ENCODE data around the gene CTDSP2. TPM values are rescaled to one million over a fixed set of nuclear protein-coding genes. Genes with fewer than 3 reads are reported as not detected.

CTDSP2 gene
- polyA plus RNA-seq, 1 of the 3 experiments (the other 2 are of a cell fraction): 119 TPM

- TF ChIP-seq FOXM1 (IDR thresholded peaks at IDR 0.05; ENCODE audit: low read depth): no peak
- peak; percentile 86 for TF ChIP-seq RCOR1 (IDR thresholded peaks at IDR 0.05; ENCODE audit: low read length)
- TF ChIP-seq, protein P1, sequence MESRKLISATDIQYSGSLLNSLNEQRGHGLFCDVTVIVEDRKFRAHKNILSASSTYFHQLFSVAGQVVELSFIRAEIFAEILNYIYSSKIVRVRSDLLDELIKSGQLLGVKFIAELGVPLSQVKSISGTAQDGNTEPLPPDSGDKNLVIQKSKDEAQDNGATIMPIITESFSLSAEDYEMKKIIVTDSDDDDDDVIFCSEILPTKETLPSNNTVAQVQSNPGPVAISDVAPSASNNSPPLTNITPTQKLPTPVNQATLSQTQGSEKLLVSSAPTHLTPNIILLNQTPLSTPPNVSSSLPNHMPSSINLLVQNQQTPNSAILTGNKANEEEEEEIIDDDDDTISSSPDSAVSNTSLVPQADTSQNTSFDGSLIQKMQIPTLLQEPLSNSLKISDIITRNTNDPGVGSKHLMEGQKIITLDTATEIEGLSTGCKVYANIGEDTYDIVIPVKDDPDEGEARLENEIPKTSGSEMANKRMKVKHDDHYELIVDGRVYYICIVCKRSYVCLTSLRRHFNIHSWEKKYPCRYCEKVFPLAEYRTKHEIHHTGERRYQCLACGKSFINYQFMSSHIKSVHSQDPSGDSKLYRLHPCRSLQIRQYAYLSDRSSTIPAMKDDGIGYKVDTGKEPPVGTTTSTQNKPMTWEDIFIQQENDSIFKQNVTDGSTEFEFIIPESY (IDR thresholded peaks at IDR 0.05; ENCODE audit: borderline replicate concordance, low read depth): no peak
- TF ChIP-seq, protein P2, sequence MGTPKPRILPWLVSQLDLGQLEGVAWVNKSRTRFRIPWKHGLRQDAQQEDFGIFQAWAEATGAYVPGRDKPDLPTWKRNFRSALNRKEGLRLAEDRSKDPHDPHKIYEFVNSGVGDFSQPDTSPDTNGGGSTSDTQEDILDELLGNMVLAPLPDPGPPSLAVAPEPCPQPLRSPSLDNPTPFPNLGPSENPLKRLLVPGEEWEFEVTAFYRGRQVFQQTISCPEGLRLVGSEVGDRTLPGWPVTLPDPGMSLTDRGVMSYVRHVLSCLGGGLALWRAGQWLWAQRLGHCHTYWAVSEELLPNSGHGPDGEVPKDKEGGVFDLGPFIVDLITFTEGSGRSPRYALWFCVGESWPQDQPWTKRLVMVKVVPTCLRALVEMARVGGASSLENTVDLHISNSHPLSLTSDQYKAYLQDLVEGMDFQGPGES (IDR thresholded peaks at IDR 0.05; ENCODE audit: low read depth, low read length): no peak
- TF ChIP-seq, protein P3, sequence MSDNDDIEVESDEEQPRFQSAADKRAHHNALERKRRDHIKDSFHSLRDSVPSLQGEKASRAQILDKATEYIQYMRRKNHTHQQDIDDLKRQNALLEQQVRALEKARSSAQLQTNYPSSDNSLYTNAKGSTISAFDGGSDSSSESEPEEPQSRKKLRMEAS (IDR thresholded peaks at IDR 0.05; ENCODE audit: low read depth): no peak
Observed at GRCh38 chr12:57840726-57841125, 5.8 kb downstream of the CTDSP2 start (continued).

DNA sequence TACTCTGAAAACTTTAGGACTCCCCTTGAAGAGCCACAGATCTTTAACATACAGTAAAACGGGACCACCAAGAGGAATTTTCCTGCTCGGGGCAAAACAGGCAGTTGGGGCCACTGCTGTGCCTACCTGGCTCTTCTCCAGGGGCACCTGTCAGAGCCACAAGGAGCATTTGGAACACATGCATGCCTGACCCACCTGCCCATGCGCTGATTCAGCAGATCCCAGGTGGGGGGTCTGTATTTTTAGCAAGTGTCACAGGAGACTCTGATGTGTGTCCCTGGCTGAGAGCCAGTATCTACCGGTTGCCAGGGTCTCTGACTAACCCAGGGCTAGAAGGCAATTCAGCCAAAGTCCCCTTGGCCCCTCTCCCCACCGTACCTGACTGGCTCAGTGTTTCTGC is 6.5 kb downstream of the CTDSP2 start:
- ChIA-PET CTCF (interaction anchor here (1.0 to 1.8 kb wide), 5 partner anchors 8 to 65 kb away, joined by 3 to 9 read pairs (median 5); no protein-coding TSS in a partner anchor), POLR2A (interaction anchor here (0.6 to 0.8 kb wide), 3 partner anchors 17 to 66 kb away, joined by 3 read pairs; no protein-coding TSS in a partner anchor)
- H3F3A ChIP-seq (replicated peaks; ENCODE audit: insufficient read depth): peaks cover 34% of the 10 kb centered on the region
- H3K4me1 ChIP-seq (ENCODE audit: control insufficient read depth in 1 of 2, insufficient read depth in 2 of 2, low read depth in 1 of 2, low read length in 1 of 2): peaks cover 85 to 88% of the 10 kb centered on the region in 2 experiments
- H3K79me2 ChIP-seq (ENCODE audit: insufficient read depth): peaks cover 100% of the 10 kb centered on the region
- H3K9me2 ChIP-seq: no peaks in the 10 kb centered on the region
- H3K4me2 ChIP-seq: peak overlapping the region; percentile 86
- no peaks in the 10 kb centered on the region for H3K27me3 ChIP-seq (ENCODE audit: insufficient read depth)
- TF ChIP-seq POLR2AphosphoS5 (IDR thresholded peaks at IDR 0.05; ENCODE audit: low read depth, low read length) (no peak; the same call in 1 of the 2 replicates), USF2 (IDR thresholded peaks at IDR 0.05; ENCODE audit: borderline replicate concordance, low read depth, low read length) (no peak)
- H3K36me3 ChIP-seq (replicated peaks in 1 of 2; ENCODE audit: control insufficient read depth in 1 of 2, insufficient read depth in 2 of 2, low read length in 1 of 2): peaks cover 0 to 5% of the 10 kb centered on the region in 2 experiments
- no peak for DNase-seq
- H3K9ac ChIP-seq: no peak overlapping the region
- no peaks in the 10 kb centered on the region for H3K9me3 ChIP-seq
- peak overlapping the region; percentile 32 to 99; a peak in 3 of 4 replicates for H3K27ac ChIP-seq (ENCODE audit: low read depth in 2 of 2, low read length in 1 of 2)
- H2AFZ ChIP-seq (ENCODE audit: low read depth): no peak overlapping the region
- peaks cover 99% of the 10 kb centered on the region for H4K20me1 ChIP-seq (ENCODE audit: insufficient read depth)
- WGBS (ENCODE audit: low lambda C conversion rate): 66% methylated on average over 5 of the region's 5 CpGs
- H3K4me3 ChIP-seq (ENCODE audit: low read depth in 2 of 2, low read length in 1 of 2): no peak overlapping the region

GRCh38 chr12:57838594-57839302 is 7.8 kb downstream of the CTDSP2 start:
- peak overlapping the region; percentile 78 for H3K4me2 ChIP-seq
- H3K27ac ChIP-seq (ENCODE audit: low read depth in 2 of 2, low read length in 1 of 2): peak overlapping the region; percentile 69 to 73
- H3K36me3 ChIP-seq (replicated peaks in 1 of 2; ENCODE audit: control insufficient read depth in 1 of 2, insufficient read depth in 2 of 2, low read length in 1 of 2): peaks cover 0 to 4% of the 10 kb centered on the region in 2 experiments
- H3K4me1 ChIP-seq (ENCODE audit: control insufficient read depth in 1 of 2, insufficient read depth in 2 of 2, low read depth in 1 of 2, low read length in 1 of 2): peaks cover 84 to 95% of the 10 kb centered on the region in 2 experiments
- H3K9ac ChIP-seq: peak overlapping the region; percentile 14; the same call in 1 of the 2 replicates
- TF ChIP-seq, protein P2 (IDR thresholded peaks at IDR 0.05; ENCODE audit: low read depth, low read length): no peak
- no peak for TF ChIP-seq SMC3 (IDR thresholded peaks at IDR 0.05; ENCODE audit: low read depth, low read length)
- TF ChIP-seq TAF1 (IDR thresholded peaks at IDR 0.05; ENCODE audit: borderline replicate concordance, low read depth, low read length): no peak
- TF ChIP-seq MXI1 (IDR thresholded peaks at IDR 0.05; ENCODE audit: low read depth, low read length): no peak
- TF ChIP-seq POLR2AphosphoS5 (IDR thresholded peaks at IDR 0.05; ENCODE audit: low read depth, low read length): no peak
- TF ChIP-seq, protein P4, sequence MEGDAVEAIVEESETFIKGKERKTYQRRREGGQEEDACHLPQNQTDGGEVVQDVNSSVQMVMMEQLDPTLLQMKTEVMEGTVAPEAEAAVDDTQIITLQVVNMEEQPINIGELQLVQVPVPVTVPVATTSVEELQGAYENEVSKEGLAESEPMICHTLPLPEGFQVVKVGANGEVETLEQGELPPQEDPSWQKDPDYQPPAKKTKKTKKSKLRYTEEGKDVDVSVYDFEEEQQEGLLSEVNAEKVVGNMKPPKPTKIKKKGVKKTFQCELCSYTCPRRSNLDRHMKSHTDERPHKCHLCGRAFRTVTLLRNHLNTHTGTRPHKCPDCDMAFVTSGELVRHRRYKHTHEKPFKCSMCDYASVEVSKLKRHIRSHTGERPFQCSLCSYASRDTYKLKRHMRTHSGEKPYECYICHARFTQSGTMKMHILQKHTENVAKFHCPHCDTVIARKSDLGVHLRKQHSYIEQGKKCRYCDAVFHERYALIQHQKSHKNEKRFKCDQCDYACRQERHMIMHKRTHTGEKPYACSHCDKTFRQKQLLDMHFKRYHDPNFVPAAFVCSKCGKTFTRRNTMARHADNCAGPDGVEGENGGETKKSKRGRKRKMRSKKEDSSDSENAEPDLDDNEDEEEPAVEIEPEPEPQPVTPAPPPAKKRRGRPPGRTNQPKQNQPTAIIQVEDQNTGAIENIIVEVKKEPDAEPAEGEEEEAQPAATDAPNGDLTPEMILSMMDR (IDR thresholded peaks at IDR 0.05): no peak
- TF ChIP-seq SIN3A (IDR thresholded peaks at IDR 0.05; ENCODE audit: borderline replicate concordance, low read depth, low read length): no peak
- no peak for TF ChIP-seq EP300 (IDR thresholded peaks at IDR 0.05; ENCODE audit: borderline replicate concordance in 1 of 2, low read depth in 1 of 2, low read length in 1 of 2)
- no peak for TF ChIP-seq RAD21 (IDR thresholded peaks at IDR 0.05; ENCODE audit: low read length)
- no peak for TF ChIP-seq MEF2A (IDR thresholded peaks at IDR 0.05; ENCODE audit: borderline replicate concordance, low read depth)
- 82% methylated on average over 8 of the region's 8 CpGs for WGBS (ENCODE audit: low lambda C conversion rate)
- ChIA-PET POLR2A (interaction anchor here (1.0 kb wide), 1 partner anchor 58 kb away, joined by 3 read pairs; no protein-coding TSS in a partner anchor), CTCF (interaction anchor here (1.1 to 8.4 kb wide), 4 partner anchors 23 to 79 kb away, joined by 3 to 146 read pairs (median 6); no protein-coding TSS in a partner anchor)
- H3K4me3 ChIP-seq (ENCODE audit: low read depth in 2 of 2, low read length in 1 of 2): peak overlapping the region in 1 of 2 experiments; percentile 35; a peak in 2 of 4 replicates
- H3K27me3 ChIP-seq (ENCODE audit: insufficient read depth): no peaks in the 10 kb centered on the region
- DNase-seq: no peak
- peaks cover 99% of the 10 kb centered on the region for H4K20me1 ChIP-seq (ENCODE audit: insufficient read depth)
- H2AFZ ChIP-seq (ENCODE audit: low read depth): no peak overlapping the region
- peaks cover 28% of the 10 kb centered on the region for H3F3A ChIP-seq (replicated peaks; ENCODE audit: insufficient read depth)
- no peaks in the 10 kb centered on the region for H3K9me2 ChIP-seq
- no peaks in the 10 kb centered on the region for H3K9me3 ChIP-seq
- peaks cover 100% of the 10 kb centered on the region for H3K79me2 ChIP-seq (ENCODE audit: insufficient read depth)
